Endodermal cell (in vitro differentiated cells): ENCODE measurements around the gene CERS2. TPM values are rescaled to one million over a fixed set of nuclear protein-coding genes. Genes with fewer than 3 reads are reported as not detected.

Source experiments
- DNase-seq: peaks from one replicate; pipeline ENCODE4 v3.0.0-alpha.2; 2017
- H3K27ac ChIP-seq: 2 replicates; pipeline ENCODE4 v1.5.1; 2013; ENCODE audit warnings: mild to moderate bottlenecking, low read depth, low read length, moderate library complexity
- H3K27me3 ChIP-seq: 2 replicates; pipeline ENCODE4 v1.6.1; 2013; ENCODE audit warnings: mild to moderate bottlenecking, low read length, moderate library complexity; ENCODE audit not compliant: insufficient read depth, control insufficient read depth, poor library complexity, severe bottlenecking
- H3K36me3 ChIP-seq: 2 replicates; pipeline ENCODE4 v1.7.0; 2013; ENCODE audit warnings: mild to moderate bottlenecking, low read length, moderate library complexity; ENCODE audit not compliant: control insufficient read depth, insufficient read depth
- H3K4me1 ChIP-seq: one replicate; pipeline ENCODE4 v1.7.0; 2013; ENCODE audit warnings: low read length; ENCODE audit not compliant: control insufficient read depth, insufficient read depth
- H3K4me3 ChIP-seq: 2 replicates; pipeline ENCODE4 v1.5.1; 2013; ENCODE audit warnings: mild to moderate bottlenecking, low read length, moderate library complexity
- H3K9ac ChIP-seq: 2 replicates; pipeline ENCODE4 v1.6.1; 2013; ENCODE audit warnings: mild to moderate bottlenecking, low read length, moderate library complexity; ENCODE audit not compliant: poor library complexity, severe bottlenecking; ENCODE audit errors: extremely low read depth
- H3K9me3 ChIP-seq: 2 replicates; pipeline ENCODE4 v1.6.1; 2013; ENCODE audit warnings: mild to moderate bottlenecking, low read length, moderate library complexity; ENCODE audit not compliant: control insufficient read depth
- H3K27ac Mint-ChIP-seq: 2 replicates; pipeline ENCODE4 v1.8.0; 2020; ENCODE audit warnings: mixed read lengths
- H3K27me3 Mint-ChIP-seq: 2 replicates; pipeline ENCODE4 v1.8.0; 2021; ENCODE audit warnings: mild to moderate bottlenecking, mixed read lengths; ENCODE audit not compliant: insufficient read depth
- H3K36me3 Mint-ChIP-seq: 2 replicates; pipeline ENCODE4 v1.8.0; 2020; ENCODE audit warnings: low read depth, mixed read lengths
- H3K4me1 Mint-ChIP-seq: 2 replicates; pipeline ENCODE4 v1.8.0; 2020; ENCODE audit warnings: mixed read lengths
- H3K4me3 Mint-ChIP-seq: 2 replicates; pipeline ENCODE4 v1.8.0; 2020; ENCODE audit warnings: mild to moderate bottlenecking, moderate library complexity, mixed read lengths
- H3K9me3 Mint-ChIP-seq: 2 replicates; pipeline ENCODE4 v1.8.0; 2020; ENCODE audit warnings: mild to moderate bottlenecking, mixed read lengths
- WGBS, 2 experiments: methylation state at CpG; one replicate each; pipeline versions ENCODE4 v1.1.5 to v1.1.7; 2013; ENCODE audit warnings: missing lambda C conversion rate in 2 of 2, mixed read lengths in 1 of 2; ENCODE audit not compliant: insufficient coverage in 1 of 2, insufficient read length in 1 of 2; 5-methylcytosine and 5-hydroxymethylcytosine counted together
- total RNA-seq, 2 donors: library from RNA; stranded (reverse); fragmentation: NEBNext Ultra II Directional in 1 of 2; extraction: Animal tissue kit (Norgen Biotek cat#: 25700) in 1 of 2; gene quantifications; 2 replicates in 1 of 2; 3 replicates in 1 of 2; pipeline ENCODE4 v1.2.1, GENCODE V29; 2021
- TF ChIP-seq, protein P1 (sequence below): fragments of 200-600 bp; sonication (generic); conservative IDR thresholded peaks from 2 replicates; pipeline ENCODE4 v1.5.0; 2021; ENCODE audit warnings: antibody characterized with exemption, mild to moderate bottlenecking

Gene CERS2
- total RNA-seq, 2 donors from 2014 or later, result 143 to 183 TPM

DNA sequence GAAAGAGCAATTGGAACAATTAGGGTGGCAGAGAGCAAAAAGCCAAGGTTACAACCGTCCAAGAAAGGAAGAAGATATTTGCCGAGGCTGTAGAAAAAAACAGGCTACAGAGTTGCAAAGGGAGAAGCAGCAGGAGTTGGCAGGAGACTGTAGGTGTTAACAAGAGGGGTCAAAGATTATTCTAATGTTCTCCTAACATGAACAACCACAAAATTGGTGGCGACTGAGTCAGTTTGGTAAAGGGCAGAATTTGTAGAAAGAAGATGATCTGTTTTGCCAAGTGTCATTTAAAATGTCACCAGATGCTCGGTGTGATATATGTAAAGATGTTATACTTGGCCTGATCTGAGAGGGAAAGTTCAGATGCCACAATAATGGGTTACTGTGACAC lies 33.2 kb upstream of the CERS2 start:
- H3K4me3 Mint-ChIP-seq, result peak overlapping the region; percentile 98
- no peaks in the 10 kb centered on the region for H3K9me3 ChIP-seq
- DNase-seq, result no peak
- H3K36me3 ChIP-seq, result no peaks in the 10 kb centered on the region
- H3K9ac ChIP-seq, result peak overlapping the region; percentile 85
- peak overlapping the region; percentile 97 for H3K4me3 ChIP-seq
- no peaks in the 10 kb centered on the region for H3K27me3 ChIP-seq
- H3K4me1 ChIP-seq, result peaks cover 9% of the 10 kb centered on the region
- peak overlapping the region; percentile 96 for H3K27ac Mint-ChIP-seq
- WGBS, 2 experiments, result 39 to 49% methylated on average over 3 to 4 of the region's 4 CpGs
- peak overlapping the region; percentile 88 for H3K27ac ChIP-seq
- H3K27me3 Mint-ChIP-seq, result no peaks in the 10 kb centered on the region
- H3K9me3 Mint-ChIP-seq, result no peaks in the 10 kb centered on the region
- H3K36me3 Mint-ChIP-seq, result no peaks in the 10 kb centered on the region
- H3K4me1 Mint-ChIP-seq, result peaks cover 34% of the 10 kb centered on the region
- TF ChIP-seq, protein P1, sequence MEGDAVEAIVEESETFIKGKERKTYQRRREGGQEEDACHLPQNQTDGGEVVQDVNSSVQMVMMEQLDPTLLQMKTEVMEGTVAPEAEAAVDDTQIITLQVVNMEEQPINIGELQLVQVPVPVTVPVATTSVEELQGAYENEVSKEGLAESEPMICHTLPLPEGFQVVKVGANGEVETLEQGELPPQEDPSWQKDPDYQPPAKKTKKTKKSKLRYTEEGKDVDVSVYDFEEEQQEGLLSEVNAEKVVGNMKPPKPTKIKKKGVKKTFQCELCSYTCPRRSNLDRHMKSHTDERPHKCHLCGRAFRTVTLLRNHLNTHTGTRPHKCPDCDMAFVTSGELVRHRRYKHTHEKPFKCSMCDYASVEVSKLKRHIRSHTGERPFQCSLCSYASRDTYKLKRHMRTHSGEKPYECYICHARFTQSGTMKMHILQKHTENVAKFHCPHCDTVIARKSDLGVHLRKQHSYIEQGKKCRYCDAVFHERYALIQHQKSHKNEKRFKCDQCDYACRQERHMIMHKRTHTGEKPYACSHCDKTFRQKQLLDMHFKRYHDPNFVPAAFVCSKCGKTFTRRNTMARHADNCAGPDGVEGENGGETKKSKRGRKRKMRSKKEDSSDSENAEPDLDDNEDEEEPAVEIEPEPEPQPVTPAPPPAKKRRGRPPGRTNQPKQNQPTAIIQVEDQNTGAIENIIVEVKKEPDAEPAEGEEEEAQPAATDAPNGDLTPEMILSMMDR, result no peak

DNA sequence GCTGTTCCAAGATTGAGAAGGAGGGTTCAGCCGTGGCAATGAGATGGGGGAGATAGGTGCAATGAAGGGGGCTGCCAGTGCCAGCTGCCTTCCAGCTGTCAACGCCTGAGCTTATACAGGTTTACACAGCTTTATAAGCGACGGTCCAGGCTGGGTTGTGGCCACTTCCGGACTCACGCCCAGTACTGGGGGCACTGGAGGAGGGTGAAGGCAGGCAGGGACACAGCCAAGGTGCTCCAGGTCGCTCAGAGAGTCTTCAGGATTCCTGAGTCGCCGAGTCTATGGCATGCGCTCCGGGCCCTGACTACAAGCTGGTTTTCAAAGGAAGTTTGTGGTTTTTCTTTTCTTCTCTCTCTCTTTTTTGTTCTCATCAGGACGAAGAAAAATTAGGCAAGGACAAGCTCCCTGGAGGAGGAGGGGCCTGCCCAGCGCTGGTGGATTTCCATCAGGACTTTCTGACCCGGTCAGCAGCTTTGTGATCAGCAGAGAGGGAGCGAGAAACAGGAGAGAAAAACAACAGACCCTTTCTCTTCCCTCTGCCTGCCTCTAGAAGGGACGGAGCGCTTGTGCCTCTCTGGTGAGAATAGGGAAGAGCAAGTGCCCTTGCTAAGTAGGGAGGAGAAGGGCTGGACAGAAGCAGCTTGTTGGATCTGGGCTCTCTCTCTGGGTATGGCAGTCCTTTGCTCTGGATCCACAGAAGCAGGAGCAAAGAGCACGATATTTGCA lies 31.9 kb upstream of the CERS2 start, which contains the start of gene MINDY1:
MINDY1 (minus strand) TSS at position 576 of the 726 bp plus-strand sequence. CDS start 4,285 bp downstream, outside the sequence.
- peaks cover 37% of the 10 kb centered on the region for H3K4me1 Mint-ChIP-seq
- H3K27ac Mint-ChIP-seq, result peak within 1 kb of the TSS; percentile 96
- no peaks in the 10 kb centered on the region for H3K27me3 ChIP-seq
- TF ChIP-seq, protein P1, result peak; percentile 72
- H3K9me3 Mint-ChIP-seq, result no peaks in the 10 kb centered on the region
- H3K36me3 Mint-ChIP-seq, result no peaks in the 10 kb centered on the region
- H3K27me3 Mint-ChIP-seq, result no peaks in the 10 kb centered on the region
- WGBS, 2 experiments, result 18 to 20% methylated on average over 10 to 18 of the region's 18 CpGs
- peak; percentile 91 for DNase-seq
- peaks cover 9% of the 10 kb centered on the region for H3K4me1 ChIP-seq
- no peaks in the 10 kb centered on the region for H3K9me3 ChIP-seq
- H3K36me3 ChIP-seq, result no peaks in the 10 kb centered on the region
- peak within 1 kb of the TSS; percentile 97 for H3K4me3 ChIP-seq
- peak within 1 kb of the TSS; percentile 88 for H3K27ac ChIP-seq
- H3K9ac ChIP-seq, result peak within 1 kb of the TSS; percentile 85
- peak within 1 kb of the TSS; percentile 98 for H3K4me3 Mint-ChIP-seq

DNA sequence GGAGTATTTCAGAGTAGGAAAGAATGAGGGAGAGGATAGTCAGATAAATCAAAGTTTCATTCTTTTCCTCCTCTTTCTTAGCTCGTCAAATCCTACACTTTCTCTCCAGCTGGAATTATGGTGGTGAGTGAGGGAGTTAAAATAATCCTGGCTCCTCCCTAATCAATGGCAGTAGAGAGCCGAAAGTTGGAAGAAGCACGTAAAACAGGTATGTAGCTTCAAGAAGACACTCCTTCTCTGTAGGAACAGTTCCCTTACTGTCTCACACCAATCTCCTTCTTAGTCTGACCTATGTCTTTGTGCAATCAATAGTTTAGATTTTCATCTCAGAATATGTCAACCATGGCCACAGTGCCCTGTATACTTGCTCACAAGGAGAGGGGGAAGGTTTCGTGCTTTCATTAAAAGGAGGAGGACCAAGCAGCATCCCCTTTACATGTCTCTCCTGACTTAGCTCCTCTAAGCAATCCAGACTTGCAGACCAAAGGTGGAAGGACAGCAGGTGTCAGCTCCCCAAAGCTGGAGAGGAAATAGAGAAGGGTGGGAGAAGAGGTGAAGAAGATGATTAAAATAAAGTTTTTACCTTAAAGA lies 31.2 kb upstream of the CERS2 start:
- Mint-ChIP-seq H3K4me3 (peak overlapping the region; percentile 98), H3K9me3 (no peaks in the 10 kb centered on the region), H3K4me1 (peaks cover 37% of the 10 kb centered on the region), H3K27me3 (no peaks in the 10 kb centered on the region), H3K27ac (peak overlapping the region; percentile 96), H3K36me3 (no peaks in the 10 kb centered on the region)
- H3K36me3 ChIP-seq, result no peaks in the 10 kb centered on the region
- H3K9me3 ChIP-seq, result no peaks in the 10 kb centered on the region
- H3K4me1 ChIP-seq, result peaks cover 9% of the 10 kb centered on the region
- no peak overlapping the region for H3K27ac ChIP-seq
- peak overlapping the region; percentile 57 for H3K9ac ChIP-seq
- WGBS, 2 experiments, result 79 to 88% methylated on average over 2 to 3 of the region's 4 CpGs
- TF ChIP-seq, protein P1, result no peak
- DNase-seq, result no peak
- peak overlapping the region; percentile 81 for H3K4me3 ChIP-seq
- no peaks in the 10 kb centered on the region for H3K27me3 ChIP-seq
